ENCODE data around the gene ARHGAP8.

DNA sequence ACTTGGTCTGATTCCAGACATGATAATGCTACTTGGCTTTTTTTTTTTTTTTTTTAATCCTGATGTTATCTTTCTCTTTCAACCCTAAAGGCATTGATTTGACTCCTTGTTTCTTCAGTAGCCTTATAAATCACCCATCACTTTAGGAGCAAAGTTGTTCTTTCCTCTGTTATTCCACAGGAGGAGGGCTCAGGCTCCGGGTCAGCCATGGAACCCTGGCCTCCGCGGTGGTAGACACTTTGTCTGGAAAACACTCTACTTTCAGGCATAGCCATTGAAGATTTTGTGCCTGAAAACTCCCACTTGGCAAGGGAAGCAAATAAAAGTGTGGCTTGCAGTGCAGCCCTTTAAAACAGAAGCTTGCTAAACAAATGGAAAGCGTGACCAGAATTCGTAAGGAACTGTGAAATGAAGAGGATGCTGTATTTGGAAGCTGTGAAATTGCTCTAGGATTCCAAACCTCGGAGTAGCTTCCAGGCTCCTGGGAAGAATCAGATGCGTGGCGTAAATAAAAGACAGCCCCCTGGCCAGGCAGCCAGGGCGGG is 44.9 kb downstream of the ARHGAP8 start:
- TF ChIP-seq ZNF740 (CRISPR knock-in tag; IDR thresholded peaks at IDR 0.05) (no peak), MYC (CRISPR knock-in tag; IDR thresholded peaks at IDR 0.05; ENCODE audit: borderline replicate concordance) (no peak), GABPB1 (CRISPR knock-in tag; IDR thresholded peaks at IDR 0.05) (no peak)
